WTC11 (cell line): ENCODE data around the gene SRI.
"Not testable (repeated sequence)": the region's sequence is repeated elsewhere in the genome, so short reads cannot be mapped to it uniquely, and the experiment has no call there.

Source experiments
- ELF4 ChIP-seq: sonication (generic); formaldehyde crosslinking; IDR thresholded peaks from 2 replicates; pipeline ENCODE4 v1.8.1; 2022; ENCODE audit warnings: low read depth, mild to moderate bottlenecking, moderate library complexity, missing genetic modification reagents
- ESRRA ChIP-seq: sonication (generic); formaldehyde crosslinking; IDR thresholded peaks from 2 replicates; pipeline ENCODE4 v1.8.1; 2022; ENCODE audit warnings: mild to moderate bottlenecking, missing genetic modification reagents, borderline replicate concordance
- FOXK1 ChIP-seq: sonication (generic); formaldehyde crosslinking; IDR thresholded peaks from 2 replicates; pipeline ENCODE4 v1.8.0; 2022; ENCODE audit warnings: mild to moderate bottlenecking, moderate library complexity, missing genetic modification reagents
- MAX ChIP-seq: sonication (generic); formaldehyde crosslinking; IDR thresholded peaks from 2 replicates; pipeline ENCODE4 v1.8.0; 2022; ENCODE audit warnings: mild to moderate bottlenecking, missing genetic modification reagents
- NFYB ChIP-seq: sonication (generic); formaldehyde crosslinking; conservative IDR thresholded peaks from 2 replicates; pipeline ENCODE4 v1.8.0; 2022; ENCODE audit warnings: low read depth, missing genetic modification reagents
- NR3C1 ChIP-seq: sonication (generic); formaldehyde crosslinking; conservative IDR thresholded peaks from 2 replicates; pipeline ENCODE4 v1.8.1; 2023; ENCODE audit warnings: low read depth, mild to moderate bottlenecking, missing genetic modification reagents
- SMAD3 ChIP-seq: sonication (generic); formaldehyde crosslinking; IDR thresholded peaks from 2 replicates; pipeline ENCODE4 v1.8.0; 2022; ENCODE audit warnings: missing genetic modification reagents, mild to moderate bottlenecking, borderline replicate concordance
- SP1 ChIP-seq: sonication (generic); formaldehyde crosslinking; conservative IDR thresholded peaks from 2 replicates; pipeline ENCODE4 v1.8.1; 2022; ENCODE audit warnings: missing genetic modification reagents
- USF1 ChIP-seq: sonication (generic); formaldehyde crosslinking; IDR thresholded peaks from 2 replicates; pipeline ENCODE4 v1.8.0; 2022; ENCODE audit warnings: mild to moderate bottlenecking, missing genetic modification reagents
- ZNF423 ChIP-seq: fragments of 250-450 bp; sonication (Bioruptor Pico); IDR thresholded peaks from 2 replicates; pipeline ENCODE4 v2.1.2; 2022; ENCODE audit warnings: mild to moderate bottlenecking, moderate library complexity
- ZNF671 ChIP-seq: fragments of 250-450 bp; sonication (Bioruptor Pico); IDR thresholded peaks from 2 replicates; pipeline ENCODE4 v1.8.0; 2021; ENCODE audit warnings: mild to moderate bottlenecking
- TF ChIP-seq, protein P1 (sequence below): fragments of 200-600 bp; IDR thresholded peaks from 2 replicates; pipeline ENCODE4 v1.8.0; 2022; ENCODE audit warnings: antibody characterized with exemption
- TF ChIP-seq, protein P2 (sequence below): sonication (generic); formaldehyde crosslinking; IDR thresholded peaks from 2 replicates; pipeline ENCODE4 v1.8.1; 2023; ENCODE audit warnings: mild to moderate bottlenecking, missing genetic modification reagents, moderate library complexity
- TF ChIP-seq, protein P3 (sequence below): sonication (generic); formaldehyde crosslinking; conservative IDR thresholded peaks from 2 replicates; pipeline ENCODE4 v1.8.1; 2022; ENCODE audit warnings: mild to moderate bottlenecking, missing genetic modification reagents

DNA sequence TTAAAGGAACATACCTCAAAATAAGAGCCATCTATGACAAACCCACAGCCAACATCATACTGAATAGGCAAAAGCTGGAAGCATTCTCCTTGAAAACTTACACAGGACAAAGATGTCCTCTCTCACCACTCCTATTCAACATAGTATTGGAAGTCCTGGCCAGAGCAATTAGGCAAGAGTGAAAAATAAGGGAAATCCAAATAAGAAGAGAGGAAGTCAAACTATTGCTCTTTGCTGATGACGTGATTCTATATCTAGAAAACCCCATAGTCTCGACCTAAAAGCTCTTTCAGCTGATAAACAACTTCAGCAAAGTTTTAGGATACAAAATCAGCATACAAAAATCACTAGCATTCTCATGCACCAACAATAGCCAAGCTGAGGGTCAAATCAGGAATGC lies 60.1 kb downstream of the SRI start:
- TF ChIP-seq MAX, SMAD3, ZNF423, FOXK1, USF1, ESRRA, SP1, ELF4, NR3C1, ZNF671, NFYB (CRISPR knock-in tag): not testable (repeated sequence)
- TF ChIP-seq, protein P1, sequence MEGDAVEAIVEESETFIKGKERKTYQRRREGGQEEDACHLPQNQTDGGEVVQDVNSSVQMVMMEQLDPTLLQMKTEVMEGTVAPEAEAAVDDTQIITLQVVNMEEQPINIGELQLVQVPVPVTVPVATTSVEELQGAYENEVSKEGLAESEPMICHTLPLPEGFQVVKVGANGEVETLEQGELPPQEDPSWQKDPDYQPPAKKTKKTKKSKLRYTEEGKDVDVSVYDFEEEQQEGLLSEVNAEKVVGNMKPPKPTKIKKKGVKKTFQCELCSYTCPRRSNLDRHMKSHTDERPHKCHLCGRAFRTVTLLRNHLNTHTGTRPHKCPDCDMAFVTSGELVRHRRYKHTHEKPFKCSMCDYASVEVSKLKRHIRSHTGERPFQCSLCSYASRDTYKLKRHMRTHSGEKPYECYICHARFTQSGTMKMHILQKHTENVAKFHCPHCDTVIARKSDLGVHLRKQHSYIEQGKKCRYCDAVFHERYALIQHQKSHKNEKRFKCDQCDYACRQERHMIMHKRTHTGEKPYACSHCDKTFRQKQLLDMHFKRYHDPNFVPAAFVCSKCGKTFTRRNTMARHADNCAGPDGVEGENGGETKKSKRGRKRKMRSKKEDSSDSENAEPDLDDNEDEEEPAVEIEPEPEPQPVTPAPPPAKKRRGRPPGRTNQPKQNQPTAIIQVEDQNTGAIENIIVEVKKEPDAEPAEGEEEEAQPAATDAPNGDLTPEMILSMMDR, result not testable (repeated sequence)
- TF ChIP-seq, protein P2, sequence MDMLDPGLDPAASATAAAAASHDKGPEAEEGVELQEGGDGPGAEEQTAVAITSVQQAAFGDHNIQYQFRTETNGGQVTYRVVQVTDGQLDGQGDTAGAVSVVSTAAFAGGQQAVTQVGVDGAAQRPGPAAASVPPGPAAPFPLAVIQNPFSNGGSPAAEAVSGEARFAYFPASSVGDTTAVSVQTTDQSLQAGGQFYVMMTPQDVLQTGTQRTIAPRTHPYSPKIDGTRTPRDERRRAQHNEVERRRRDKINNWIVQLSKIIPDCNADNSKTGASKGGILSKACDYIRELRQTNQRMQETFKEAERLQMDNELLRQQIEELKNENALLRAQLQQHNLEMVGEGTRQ (CRISPR knock-in tag), result not testable (repeated sequence)
- TF ChIP-seq, protein P3, sequence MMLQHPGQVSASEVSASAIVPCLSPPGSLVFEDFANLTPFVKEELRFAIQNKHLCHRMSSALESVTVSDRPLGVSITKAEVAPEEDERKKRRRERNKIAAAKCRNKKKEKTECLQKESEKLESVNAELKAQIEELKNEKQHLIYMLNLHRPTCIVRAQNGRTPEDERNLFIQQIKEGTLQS (CRISPR knock-in tag), result not testable (repeated sequence)
